Small intestine (tissue), 7 donors: ENCODE measurements around the gene CYP19A1. TPM values are rescaled to one million over a fixed set of nuclear protein-coding genes. Genes with fewer than 3 reads are reported as not detected.
A peak's percentile ranks its signal among the peaks of the same experiment; 100 is the strongest.

Experiments
- DNase-seq, 2 donors: peaks; one replicate each; pipeline versions ENCODE4 v3.0.0 to v3.0.0-alpha.2; 2013
- FAIRE-seq: peaks from 2 replicates; lab custom pipeline; 2012; peaks lifted over from hg19 to GRCh38; lab: Jason Lieb, UNC
- H3K27ac ChIP-seq, 3 donors: one replicate each; pipeline ENCODE4 v1.5.1; 2013; ENCODE audit warnings: low read length in 2 of 3, mild to moderate bottlenecking in 2 of 3, control low read depth in 1 of 3, inconsistent platforms in 1 of 3, low read depth in 1 of 3, moderate library complexity in 1 of 3
- H3K27me3 ChIP-seq, 3 donors: one replicate each; pipeline ENCODE4 v1.6.1; 2013; ENCODE audit warnings: low read length in 3 of 3, inconsistent platforms in 1 of 3; ENCODE audit not compliant: control insufficient read depth in 3 of 3, insufficient read depth in 3 of 3
- H3K36me3 ChIP-seq, 3 donors: one replicate each; pipeline ENCODE4 v1.6.1; 2013; ENCODE audit warnings: low read length in 3 of 3, inconsistent platforms in 1 of 3, low read depth in 1 of 3, mild to moderate bottlenecking in 1 of 3, moderate library complexity in 1 of 3; ENCODE audit not compliant: control insufficient read depth in 3 of 3, insufficient read depth in 2 of 3
- H3K4me1 ChIP-seq, 3 donors: one replicate each; pipeline ENCODE4 v1.6.1; 2013; ENCODE audit warnings: low read length in 2 of 3, inconsistent platforms in 1 of 3, low read depth in 1 of 3, mild to moderate bottlenecking in 1 of 3, moderate library complexity in 1 of 3; ENCODE audit not compliant: control insufficient read depth in 3 of 3, insufficient read depth in 2 of 3
- H3K4me3 ChIP-seq, 3 donors: one replicate each; pipeline ENCODE4 v1.5.1; 2013; ENCODE audit warnings: low read length in 3 of 3, control low read depth in 1 of 3, inconsistent platforms in 1 of 3, low read depth in 1 of 3, mild to moderate bottlenecking in 1 of 3, moderate library complexity in 1 of 3
- H3K9me3 ChIP-seq, 2 donors: one replicate each; pipeline ENCODE4 v1.6.1; 2013; ENCODE audit warnings: low read depth in 1 of 2, low read length in 1 of 2; ENCODE audit not compliant: control insufficient read depth in 2 of 2, insufficient read depth in 1 of 2
- WGBS, 3 donors: extraction: QIAGEN DNeasy Blood & Tissue Kit; methylation state at CpG; one replicate each; pipeline ENCODE4 v1.1.7; 2013; 5-methylcytosine and 5-hydroxymethylcytosine counted together
- polyA plus RNA-seq, 4 donors: library from polyadenylated mRNA; stranded (reverse) in 3 of 4; unstranded in 1 of 4; fragments of 200-250 nt in 3 of 4; fragments of 120-200 nt in 1 of 4; gene quantifications; one replicate each; pipeline versions ENCODE4 v1.2.1 to v1.2.3, GENCODE V29; 2013
- donor health status: healthy with polysubstance abuse.
- donor health status: control.
- donor health status: control.
- donor health status: Bipolar disorder and iron deficiency.
- donor health status: healthy.

Gene CYP19A1
- polyA plus RNA-seq, 4 donors: 0.33 to 2.0 TPM; not detected in 2

DNA sequence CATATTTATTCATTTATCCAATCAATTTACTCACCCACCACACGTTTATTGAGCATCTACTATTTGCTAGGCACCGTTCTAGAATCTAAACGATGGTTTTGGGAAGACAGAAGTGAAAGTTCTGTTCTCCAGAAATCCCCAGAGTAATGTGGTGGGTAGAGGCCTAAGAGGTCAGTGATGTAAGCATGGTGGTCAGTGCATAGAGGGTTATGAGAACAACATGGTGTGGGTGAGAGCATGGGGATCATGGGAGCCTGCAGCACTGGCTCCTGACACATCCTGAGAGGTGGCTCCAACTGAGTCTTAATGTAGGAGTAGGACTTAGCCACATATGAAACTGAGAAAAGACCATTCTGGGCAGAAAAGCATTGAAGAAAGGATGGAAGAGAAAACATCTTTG is 158.4 kb downstream of the CYP19A1 start:
- Histone ChIP-seq H3K27ac (no peak overlapping the region), H3K4me1 (peaks cover 0 to 19% (median 0%) of the 10 kb centered on the region in 3 donors), H3K4me3 (no peak overlapping the region), H3K36me3 (no peaks in the 10 kb centered on the region), H3K9me3 (no peaks in the 10 kb centered on the region), H3K27me3 (no peaks in the 10 kb centered on the region)
- FAIRE-seq (no peak), DNase-seq (no peak)
- 77 to 93% (median 85%) methylated on average over 3 of the region's 3 CpGs for WGBS, 3 donors

GRCh38 chr15:51172193-51172592 is 166.2 kb downstream of the CYP19A1 start:
- Histone ChIP-seq H3K9me3 (no peaks in the 10 kb centered on the region), H3K4me3 (no peak overlapping the region), H3K27me3 (no peaks in the 10 kb centered on the region), H3K4me1 (no peaks in the 10 kb centered on the region), H3K36me3 (no peaks in the 10 kb centered on the region), H3K27ac (no peak overlapping the region)
- FAIRE-seq: no peak
- DNase-seq: no peak
- WGBS, 3 donors: 27 to 44% (median 32%) methylated on average over 3 of the region's 3 CpGs

- H3K36me3 ChIP-seq: no peaks in the 10 kb centered on the region
- no peak for FAIRE-seq
Measured at GRCh38 chr15:51171634-51171932, 166.8 kb downstream of the CYP19A1 start.

GRCh38 chr15:51170882-51171633 is 167.3 kb downstream of the CYP19A1 start:
- no peaks in the 10 kb centered on the region for H3K9me3 ChIP-seq
- H3K36me3 ChIP-seq: no peaks in the 10 kb centered on the region
- H3K27me3 ChIP-seq: no peaks in the 10 kb centered on the region
- FAIRE-seq: no peak
- no peak overlapping the region for H3K27ac ChIP-seq
- 59 to 71% (median 68%) methylated on average over 11 of the region's 11 CpGs for WGBS, 3 donors
- H3K4me1 ChIP-seq: no peaks in the 10 kb centered on the region
- H3K4me3 ChIP-seq: no peak overlapping the region
- DNase-seq: no peak

More at GRCh38 chr15:51171634-51171932, 166.8 kb downstream of the CYP19A1 start:
- DNase-seq: no peak
- Histone ChIP-seq H3K27ac (no peak overlapping the region), H3K27me3 (no peaks in the 10 kb centered on the region), H3K4me3 (no peak overlapping the region), H3K4me1 (no peaks in the 10 kb centered on the region), H3K9me3 (no peaks in the 10 kb centered on the region)
- WGBS, 3 donors: 75 to 82% (median 76%) methylated on average over 3 of the region's 3 CpGs

- Histone ChIP-seq H3K4me1 (no peaks in the 10 kb centered on the region), H3K4me3 (no peak overlapping the region), H3K36me3 (no peaks in the 10 kb centered on the region), H3K27me3 (peaks cover 0 to 4% (median 0%) of the 10 kb centered on the region in 3 donors), H3K27ac (no peak overlapping the region), H3K9me3 (no peaks in the 10 kb centered on the region)
- no peak for FAIRE-seq
- DNase-seq: no peak
Measured at GRCh38 chr15:51168700-51169099, 169.7 kb downstream of the CYP19A1 start.

DNA sequence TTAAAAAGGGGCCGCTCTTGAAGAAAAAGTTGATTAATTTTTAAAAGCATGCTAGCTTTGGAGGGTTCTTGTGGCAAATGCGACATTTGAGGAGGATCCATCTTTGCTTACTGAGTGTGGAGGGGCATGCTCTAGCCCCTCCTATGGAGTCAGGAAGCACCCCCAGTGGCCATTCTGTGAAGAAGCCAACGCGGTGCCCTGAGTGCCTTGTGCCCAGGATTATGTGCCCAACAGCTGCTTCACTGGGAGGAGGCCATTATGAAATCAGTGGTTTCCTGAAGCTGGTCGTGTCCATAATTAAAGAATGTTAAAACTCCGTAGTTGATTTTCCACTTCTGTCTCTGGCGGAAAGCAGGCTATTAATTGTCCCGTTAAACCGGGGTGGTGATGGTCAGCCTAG is 174.6 kb downstream of the CYP19A1 start:
- FAIRE-seq (no peak), DNase-seq (no peak)
- no peaks in the 10 kb centered on the region for H3K36me3 ChIP-seq
- no peaks in the 10 kb centered on the region for H3K4me1 ChIP-seq
- no peak overlapping the region for H3K4me3 ChIP-seq
- peaks cover 0 to 4% (median 0%) of the 10 kb centered on the region in 3 donors for H3K27me3 ChIP-seq
- H3K9me3 ChIP-seq: no peaks in the 10 kb centered on the region
- WGBS, 3 donors: 61 to 76% (median 74%) methylated on average over 9 of the region's 9 CpGs
- no peak overlapping the region for H3K27ac ChIP-seq

DNA sequence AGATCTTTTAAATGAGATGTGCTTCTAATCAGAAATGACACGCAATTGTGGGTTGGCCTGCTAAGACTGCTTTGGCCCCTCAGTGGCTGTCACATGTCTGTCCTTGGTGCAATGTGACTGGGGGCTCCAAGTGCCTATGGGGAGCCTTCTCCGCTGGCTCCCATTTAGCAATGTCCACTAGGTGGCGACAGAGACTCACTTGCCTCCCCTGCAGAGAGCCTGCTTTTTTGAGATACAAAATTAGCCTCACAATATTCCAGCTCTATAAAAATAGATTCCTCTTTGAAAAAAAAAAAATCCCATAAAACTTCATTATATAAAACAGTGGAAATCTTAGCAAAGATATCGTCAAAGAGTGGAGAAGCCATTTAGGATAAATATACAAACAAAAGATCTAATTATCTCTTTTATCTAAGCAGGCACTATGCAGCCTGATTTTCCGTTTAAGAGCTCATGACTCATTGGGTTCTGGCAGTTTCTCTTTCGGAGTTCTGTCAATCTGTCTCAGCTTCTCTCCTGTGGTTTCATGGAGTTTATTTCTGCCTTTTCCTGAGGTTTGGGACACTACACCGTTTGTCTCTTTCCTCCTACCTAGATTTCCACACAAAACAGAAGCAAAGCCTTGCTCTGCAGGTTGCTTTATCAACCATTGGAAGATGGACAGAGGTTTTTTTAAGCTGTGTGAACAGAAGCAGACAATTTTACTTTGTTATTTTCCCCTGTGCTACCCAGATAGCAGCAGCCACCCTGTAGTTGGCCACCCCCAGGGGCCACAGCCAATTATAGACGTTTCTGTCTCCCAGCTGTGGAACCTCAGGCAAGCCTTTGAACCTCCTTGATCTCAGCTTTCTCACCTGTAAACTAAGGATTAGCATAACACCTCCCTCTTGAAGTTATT is 175.3 kb downstream of the CYP19A1 start:
- no peaks in the 10 kb centered on the region for H3K9me3 ChIP-seq
- H3K4me1 ChIP-seq: no peaks in the 10 kb centered on the region
- no peak overlapping the region for H3K27ac ChIP-seq
- H3K27me3 ChIP-seq: peaks cover 0 to 4% (median 0%) of the 10 kb centered on the region in 3 donors
- H3K36me3 ChIP-seq: no peaks in the 10 kb centered on the region
- 1 to 4% (median 2%) methylated on average over 8 of the region's 8 CpGs for WGBS, 3 donors
- H3K4me3 ChIP-seq: no peak overlapping the region
- DNase-seq: peak; percentile 67 to 80
- no peak for FAIRE-seq

- no peaks in the 10 kb centered on the region for H3K9me3 ChIP-seq
- no peak for DNase-seq
- no peak for FAIRE-seq
- no peaks in the 10 kb centered on the region for H3K36me3 ChIP-seq
- H3K4me1 ChIP-seq: no peaks in the 10 kb centered on the region
- H3K27me3 ChIP-seq: peaks cover 0 to 4% (median 0%) of the 10 kb centered on the region in 3 donors
- WGBS, 3 donors: 78 to 86% (median 86%) methylated on average over 3 of the region's 3 CpGs
- no peak overlapping the region for H3K27ac ChIP-seq
- no peak overlapping the region for H3K4me3 ChIP-seq
Measured at GRCh38 chr15:51161491-51162220, 176.7 kb downstream of the CYP19A1 start.
